ENCODE results near the gene DOCK7. TPM values are rescaled to one million over a fixed set of nuclear protein-coding genes. Genes with fewer than 3 reads are reported as not detected.

The DOCK7 gene
- total and polyA plus RNA-seq, 2 of the 13 experiments (the other 11 are each of a cell fraction or from before 2014, with no cell fraction given): 45.7 to 67.2 TPM

- TF ChIP-seq ZHX2 (IDR thresholded peaks at IDR 0.05; ENCODE audit: low read depth) (no peak), ZHX2 (CRISPR knock-in tag; IDR thresholded peaks at IDR 0.05; ENCODE audit: borderline replicate concordance) (no peak; the same call in 1 of the 2 replicates), RFX5 (IDR thresholded peaks at IDR 0.05; ENCODE audit: low read depth, low read length) (no peak), ZNF784 (CRISPR knock-in tag; IDR thresholded peaks at IDR 0.05; ENCODE audit: borderline replicate concordance) (no peak), ZNF737 (CRISPR knock-in tag; IDR thresholded peaks at IDR 0.05; ENCODE audit: borderline replicate concordance) (no peak), PHF5A (CRISPR knock-in tag; IDR thresholded peaks at IDR 0.05; ENCODE audit: low read depth, unreplicated experiment) (no peak), ZNF766 (CRISPR knock-in tag; IDR thresholded peaks at IDR 0.05; ENCODE audit: borderline replicate concordance) (peak; percentile 60; the same call in 1 of the 2 replicates), LBX2 (CRISPR knock-in tag; IDR thresholded peaks at IDR 0.05; ENCODE audit: borderline replicate concordance) (no peak), ZNF781 (CRISPR knock-in tag; IDR thresholded peaks at IDR 0.05; ENCODE audit: borderline replicate concordance, not compliant biosample characterization) (peak; percentile 47), ZNF318 (CRISPR knock-in tag; IDR thresholded peaks at IDR 0.05) (no peak)
Observed at GRCh38 chr1:62687903-62688686, at the start of gene DOCK7 (continued).

Measured in HepG2 (cell line).